CD4-positive, alpha-beta T cell (primary cell): ENCODE measurements around the gene EML6. TPM values are rescaled to one million over a fixed set of nuclear protein-coding genes. Genes with fewer than 3 reads are reported as not detected.

Source experiments
- ATAC-seq: fragments of 200-7000 bp; cut with Tn5 transposase; one replicate; pipeline ENCODE4 v1.10.0; 2022; ENCODE audit warnings: mild to moderate bottlenecking; ENCODE audit not compliant: poor library complexity
- CTCF ChIA-PET: fragments of 350-600 bp; sonication (Branson Sonifier 250); formaldehyde crosslinking; loops from one replicate; lab custom pipeline; 2021; ENCODE audit warnings: antibody characterized with exemption, inconsistent platforms; lab: Charles Lee
- POLR2A ChIA-PET: fragments of 350-600 bp; sonication (Branson Sonifier 250); formaldehyde crosslinking; loops from one replicate; lab custom pipeline; 2021; ENCODE audit warnings: antibody characterized with exemption, inconsistent platforms; lab: Charles Lee
- DNase-seq, 14 experiments: peaks; one replicate each; pipeline ENCODE4 v3.0.0-alpha.2; 2013 to 2020; ENCODE audit warnings: mixed read lengths in 2 of 14
- H3K27ac ChIP-seq, 2 donors: one replicate each; pipeline versions ENCODE4 v1.5.1 to v1.7.0; 2013; ENCODE audit warnings: low read length in 2 of 2, low read depth in 1 of 2, mild to moderate bottlenecking in 1 of 2
- H3K27me3 ChIP-seq, 2 experiments: 1 replicate in 1 of 2; 2 replicates in 1 of 2; pipeline versions ENCODE4 v1.6.1 to v1.7.0; 2013; ENCODE audit warnings: low read length in 2 of 2, control low read depth in 1 of 2, mild to moderate bottlenecking in 1 of 2, moderate library complexity in 1 of 2; ENCODE audit not compliant: insufficient read depth in 2 of 2, control insufficient read depth in 1 of 2
- H3K36me3 ChIP-seq: one replicate; pipeline ENCODE4 v1.6.1; 2013; ENCODE audit warnings: low read length, control low read depth; ENCODE audit not compliant: insufficient read depth
- H3K4me1 ChIP-seq: one replicate; pipeline ENCODE4 v1.6.1; 2013; ENCODE audit warnings: low read length, control low read depth; ENCODE audit not compliant: insufficient read depth
- H3K4me3 ChIP-seq: one replicate; pipeline ENCODE4 v1.5.1; 2013; ENCODE audit warnings: mild to moderate bottlenecking, low read length, moderate library complexity
- H3K9me3 ChIP-seq, 2 experiments: 1 replicate in 1 of 2; 2 replicates in 1 of 2; pipeline versions ENCODE4 v1.6.1 to v1.7.0; 2013; ENCODE audit warnings: low read length in 2 of 2, mild to moderate bottlenecking in 2 of 2, control low read depth in 1 of 2, moderate library complexity in 1 of 2; ENCODE audit not compliant: control insufficient read depth in 1 of 2, insufficient read depth in 1 of 2
- H3K27ac Mint-ChIP-seq: one replicate; pipeline ENCODE4 v1.8.0; 2020; ENCODE audit warnings: mixed read lengths
- H3K27me3 Mint-ChIP-seq: one replicate; pipeline ENCODE4 v1.8.0; 2021; ENCODE audit warnings: mixed read lengths
- H3K36me3 Mint-ChIP-seq: one replicate; pipeline ENCODE4 v1.8.0; 2021; ENCODE audit warnings: low read depth, mixed read lengths
- H3K4me1 Mint-ChIP-seq: one replicate; pipeline ENCODE4 v1.8.0; 2021; ENCODE audit warnings: low read depth, mixed read lengths
- H3K4me3 Mint-ChIP-seq: one replicate; pipeline ENCODE4 v1.8.0; 2020; ENCODE audit warnings: mild to moderate bottlenecking, mixed read lengths
- H3K9me3 Mint-ChIP-seq: one replicate; pipeline ENCODE4 v1.8.0; 2020; ENCODE audit warnings: mixed read lengths
- CTCF ChIP-seq: fragments of 200-600 bp; IDR thresholded peaks from one replicate; pipeline ENCODE4 v1.8.0; 2022; ENCODE audit warnings: antibody characterized with exemption, mild to moderate bottlenecking
- intact Hi-C, 2 experiments: fragments of 100-400 bp; cut with DNase I in 1 of 2; cut with micrococcal nuclease in 1 of 2; formaldehyde crosslinking; loops; one replicate each; pipeline versions ENCODE4 v1.15.1 to v1.9.0; 2023 to 2025; cut with DNase I, micrococcal nuclease
- total RNA-seq, 174 experiments: library from RNA in 2 of 174; stranded (reverse) in 2 of 174; gene quantifications; one replicate each; pipeline ENCODE4 v1.2.3 and lab custom pipeline; 2021 to 2026

EML6 gene
- total RNA-seq, 2 experiments from 2014 or later, result 0.22 to 0.34 TPM

GRCh38 chr2:54965425-54965824 is 242.0 kb downstream of the EML6 start:
- intact Hi-C loops, result no loop called here
- DNase-seq (peak in 1 of 14 experiments; percentile 12), ATAC-seq (no peak)
- Histone ChIP-seq H3K4me1 (peaks cover 37% of the 10 kb centered on the region), H3K36me3 (peaks cover 6% of the 10 kb centered on the region), H3K27me3 (no peaks in the 10 kb centered on the region), H3K27ac (no peak overlapping the region), H3K9me3 (peaks cover 0 to 22% of the 10 kb centered on the region in 2 experiments), H3K4me3 (no peak overlapping the region)
- H3K27ac Mint-ChIP-seq, result peak overlapping the region; percentile 55
- POLR2A ChIA-PET, result interaction anchor here (0.8 kb wide), 1 partner anchor 12 kb away, joined by 3 read pairs; no protein-coding TSS in a partner anchor
- peaks cover 36% of the 10 kb centered on the region for H3K4me1 Mint-ChIP-seq
- no peaks in the 10 kb centered on the region for H3K27me3 Mint-ChIP-seq
- peaks cover 7% of the 10 kb centered on the region for H3K9me3 Mint-ChIP-seq
- peak overlapping the region; percentile 49 for H3K4me3 Mint-ChIP-seq
- TF ChIP-seq CTCF, result no peak
- CTCF ChIA-PET, result no interaction called here
- H3K36me3 Mint-ChIP-seq, result peaks cover 38% of the 10 kb centered on the region

DNA sequence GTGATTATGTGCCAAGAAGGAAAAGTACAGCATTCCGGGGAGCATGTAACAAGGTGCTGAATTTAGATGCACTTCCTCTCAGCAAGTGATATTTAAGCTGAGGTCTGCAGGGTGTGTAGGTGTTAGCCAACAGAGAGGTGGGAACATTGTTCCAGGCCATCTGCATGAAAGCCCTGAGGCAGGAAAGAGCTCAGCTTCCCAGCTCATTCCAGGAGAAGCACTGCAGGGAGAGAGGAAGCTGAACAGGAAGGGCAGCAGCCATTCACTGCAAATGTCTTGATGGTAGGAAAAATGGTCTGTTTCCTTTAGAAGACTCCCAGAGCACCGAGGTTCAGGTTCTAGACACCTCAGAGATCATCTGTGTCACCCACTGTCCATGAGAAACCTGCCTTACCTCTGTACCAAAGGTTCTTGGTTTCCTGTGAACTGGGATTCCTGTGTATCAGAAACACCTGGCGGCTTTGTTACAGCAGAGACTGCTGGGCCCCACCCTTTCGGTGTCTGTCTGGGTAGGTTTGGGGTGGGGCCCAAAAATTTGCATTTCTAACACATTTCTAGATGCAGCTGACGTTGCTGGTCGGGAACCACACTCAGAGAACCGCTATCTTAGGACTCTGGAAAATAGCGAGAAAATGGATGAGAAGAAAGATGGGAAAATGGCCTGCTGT is 242.8 kb downstream of the EML6 start:
- peak; percentile 60 for ATAC-seq
- intact Hi-C loops, result no loop called here
- TF ChIP-seq CTCF, result no peak
- peaks cover 46% of the 10 kb centered on the region for H3K36me3 Mint-ChIP-seq
- peak in 1 of 14 experiments; percentile 41 for DNase-seq
- H3K27me3 Mint-ChIP-seq, result no peaks in the 10 kb centered on the region
- Histone ChIP-seq H3K27ac (no peak overlapping the region), H3K27me3 (no peaks in the 10 kb centered on the region), H3K36me3 (peaks cover 10% of the 10 kb centered on the region), H3K4me1 (peaks cover 37% of the 10 kb centered on the region), H3K9me3 (peaks cover 0 to 22% of the 10 kb centered on the region in 2 experiments), H3K4me3 (no peak overlapping the region)
- ChIA-PET CTCF (no interaction called here), POLR2A (interaction anchor here (0.6 kb wide), 1 partner anchor 69 kb away, joined by 3 read pairs; no protein-coding TSS in a partner anchor)
- H3K27ac Mint-ChIP-seq, result peak overlapping the region; percentile 55
- peak overlapping the region; percentile 4 for H3K4me3 Mint-ChIP-seq
- peaks cover 32% of the 10 kb centered on the region for H3K4me1 Mint-ChIP-seq
- peaks cover 7% of the 10 kb centered on the region for H3K9me3 Mint-ChIP-seq

- no peak overlapping the region for H3K4me3 ChIP-seq
- intact Hi-C loops, result no loop called here
- POLR2A ChIA-PET, result no interaction called here
- peaks cover 52% of the 10 kb centered on the region for H3K36me3 Mint-ChIP-seq
- H3K4me1 ChIP-seq, result peaks cover 37% of the 10 kb centered on the region
- no peak overlapping the region for H3K27ac ChIP-seq
- ATAC-seq (no peak), DNase-seq (no peak)
- H3K36me3 ChIP-seq, result peaks cover 13% of the 10 kb centered on the region
- H3K4me1 Mint-ChIP-seq, result peaks cover 32% of the 10 kb centered on the region
- H3K9me3 Mint-ChIP-seq, result peaks cover 7% of the 10 kb centered on the region
- peaks cover 0 to 22% of the 10 kb centered on the region in 2 experiments for H3K9me3 ChIP-seq
- H3K27me3 ChIP-seq, result no peaks in the 10 kb centered on the region
- H3K4me3 Mint-ChIP-seq, result no peak overlapping the region
- no peak for TF ChIP-seq CTCF
- CTCF ChIA-PET, result no interaction called here
- peak overlapping the region; percentile 55 for H3K27ac Mint-ChIP-seq
- no peaks in the 10 kb centered on the region for H3K27me3 Mint-ChIP-seq
These were observed 243.4 kb downstream of the EML6 start for GRCh38 chr2:54966837-54967236.
